Peyer's patch (tissue), 4 donors: ENCODE measurements around the gene CORO2A. TPM values are rescaled to one million over a fixed set of nuclear protein-coding genes. Genes with fewer than 3 reads are reported as not detected.
A peak's percentile ranks its signal among the peaks of the same experiment; 100 is the strongest.

Experiments used
- DNase-seq, 3 donors: peaks; one replicate each; pipeline ENCODE4 v3.0.0-alpha.2; 2017 to 2019
- H3K27ac ChIP-seq, 4 donors: fragments of 200-600 bp; sonication (generic); one replicate each; pipeline ENCODE4 v1.5.1; 2016 to 2019
- H3K27me3 ChIP-seq, 2 donors: fragments of 200-600 bp; sonication (generic); one replicate each; pipeline ENCODE4 v1.5.1; 2019
- H3K36me3 ChIP-seq, 3 donors: fragments of 200-600 bp; sonication (generic); one replicate each; pipeline ENCODE4 v1.5.1; 2016 to 2019
- H3K4me1 ChIP-seq, 4 donors: fragments of 200-600 bp; sonication (generic); one replicate each; pipeline ENCODE4 v1.5.1; 2016 to 2019
- H3K4me3 ChIP-seq, 4 donors: fragments of 200-600 bp; sonication (generic); 1 replicate in 3 of 4; 2 replicates in 1 of 4; pipeline ENCODE4 v1.5.1; 2016 to 2019; ENCODE audit warnings: mild to moderate bottlenecking in 1 of 4
- H3K9me3 ChIP-seq, 4 donors: fragments of 200-600 bp; sonication (generic); one replicate each; pipeline ENCODE4 v1.5.1; 2016 to 2019; ENCODE audit warnings: mild to moderate bottlenecking in 1 of 4
- CTCF ChIP-seq, 6 experiments: fragments of 450-650 bp in 4 of 6; fragments of 200-600 bp in 2 of 6; sonication (generic) in 1 of 6; IDR thresholded peaks; one replicate each; pipeline ENCODE4 v1.5.1; 2017 to 2019; ENCODE audit warnings: antibody characterized with exemption in 6 of 6, mild to moderate bottlenecking in 3 of 6, moderate library complexity in 1 of 6
- POLR2A ChIP-seq, 2 donors: fragments of 450-650 bp; IDR thresholded peaks; one replicate each; pipeline ENCODE4 v1.5.1; 2017; ENCODE audit warnings: antibody characterized with exemption in 2 of 2, mild to moderate bottlenecking in 2 of 2, moderate library complexity in 2 of 2
- total RNA-seq, 4 donors: library from RNA; depleted of rRNA; stranded (reverse); fragments of >200 nt; gene quantifications; one replicate each; pipeline ENCODE4 v1.1.0, GENCODE V29; 2016

CORO2A gene
- total RNA-seq, 4 donors from 2014 or later = 15.7 to 99.6 (median 91.9) TPM

DNA sequence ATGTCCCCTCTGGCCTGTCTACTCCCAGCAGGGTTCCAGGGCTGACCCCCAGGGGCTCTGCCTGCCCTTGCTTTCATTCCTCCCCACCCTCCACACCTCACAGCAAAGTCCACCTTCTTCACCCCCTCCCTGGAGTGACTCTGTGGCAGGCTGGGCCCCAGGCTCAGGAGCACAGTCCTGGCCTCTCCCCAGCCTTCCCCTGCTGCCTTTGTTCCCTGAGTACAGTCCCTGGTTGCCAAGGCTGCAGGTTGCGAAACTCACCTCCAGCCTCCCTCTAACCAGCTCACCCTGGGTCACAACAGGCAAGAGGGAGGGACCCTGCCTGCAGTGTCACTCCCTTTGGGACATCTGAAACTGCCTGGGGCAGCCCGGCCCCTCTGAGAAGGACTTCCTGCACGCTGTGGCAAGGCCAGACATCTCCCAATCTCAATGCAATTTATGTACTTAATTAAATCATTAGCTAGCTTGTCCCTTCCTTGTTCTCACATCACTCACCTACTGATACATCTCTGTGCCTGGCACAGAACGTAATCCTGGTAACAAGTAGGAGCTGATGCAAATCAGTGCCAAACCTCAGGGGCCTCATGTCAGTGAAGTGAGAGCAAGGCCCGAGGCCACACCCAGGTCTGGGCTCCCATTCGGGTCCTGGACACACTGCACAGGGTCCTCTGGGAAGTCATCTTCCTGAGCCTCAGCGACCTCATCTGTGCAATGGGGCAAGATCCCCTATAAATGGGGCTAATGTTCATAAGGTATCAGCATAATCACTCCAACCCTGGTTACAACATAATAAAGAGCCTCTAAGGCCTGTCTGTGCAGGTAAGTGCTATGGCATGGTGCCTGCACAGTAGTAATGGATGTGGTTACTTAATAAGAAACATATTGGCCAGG is 46.1 kb downstream of the CORO2A start:
- Histone ChIP-seq H3K36me3 (peaks cover 0 to 10% (median 0%) of the 10 kb centered on the region in 3 donors), H3K4me1 (peaks cover 5 to 46% (median 21%) of the 10 kb centered on the region in 4 donors)

DNA sequence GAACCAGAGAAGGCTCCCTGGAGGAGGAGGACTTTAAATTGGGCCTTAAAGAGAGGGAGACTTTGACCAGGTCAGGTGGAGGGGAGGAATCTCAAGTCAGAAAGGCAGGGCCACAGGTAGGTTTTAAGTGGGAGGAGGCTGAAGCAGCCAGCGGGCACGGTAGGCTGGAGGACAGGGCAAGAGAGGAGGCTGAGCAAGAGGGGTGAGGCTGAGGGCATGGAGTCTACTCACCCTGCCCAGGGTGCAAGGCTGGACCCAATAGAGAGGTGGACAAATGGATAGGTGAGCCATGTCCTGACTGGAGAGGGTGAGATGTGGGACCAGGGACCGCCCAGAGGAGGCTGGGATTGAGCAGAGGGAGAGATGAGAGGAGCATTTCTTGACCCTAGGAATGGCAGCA is 47.8 kb downstream of the CORO2A start:
- Histone ChIP-seq H3K27me3 (no peaks in the 10 kb centered on the region), H3K4me1 (peaks cover 5 to 46% (median 21%) of the 10 kb centered on the region in 4 donors), H3K27ac (peak overlapping the region in 3 of 4 donors; percentile 85 to 95 (median 92)), H3K9me3 (no peaks in the 10 kb centered on the region), H3K36me3 (peaks cover 0 to 10% (median 0%) of the 10 kb centered on the region in 3 donors), H3K4me3 (no peak overlapping the region)
- peak in 2 of 3 donors; percentile 39 to 53 for DNase-seq
- TF ChIP-seq CTCF (IDR thresholded peaks at IDR 0.05) (no peak), POLR2A (IDR thresholded peaks at IDR 0.05) (no peak)

More for the DNA sequence above, 46.1 kb downstream of the CORO2A start:
- Histone ChIP-seq H3K27me3 (no peaks in the 10 kb centered on the region), H3K4me3 (no peak overlapping the region), H3K27ac (peak overlapping the region in 3 of 4 donors; percentile 85 to 95 (median 92)), H3K9me3 (no peaks in the 10 kb centered on the region)
- TF ChIP-seq POLR2A (IDR thresholded peaks at IDR 0.05) (peak; percentile 8 to 71), CTCF (IDR thresholded peaks at IDR 0.05) (peak in 1 of 6 experiments; percentile 15)
- peak; percentile 29 to 93 (median 90) for DNase-seq

- Histone ChIP-seq H3K4me3 (no peak overlapping the region), H3K27ac (peak overlapping the region in 3 of 4 donors; percentile 85 to 95 (median 92)), H3K36me3 (peaks cover 0 to 8% (median 0%) of the 10 kb centered on the region in 3 donors), H3K27me3 (no peaks in the 10 kb centered on the region), H3K4me1 (peaks cover 5 to 46% (median 21%) of the 10 kb centered on the region in 4 donors), H3K9me3 (no peaks in the 10 kb centered on the region)
- DNase-seq = peak in 2 of 3 donors; percentile 70 to 83
- TF ChIP-seq CTCF (IDR thresholded peaks at IDR 0.05) (no peak), POLR2A (IDR thresholded peaks at IDR 0.05) (peak in 1 of 2 donors; percentile 34)
These were observed 48.4 kb downstream of the CORO2A start for GRCh38 chr9:98144076-98144475.

DNA sequence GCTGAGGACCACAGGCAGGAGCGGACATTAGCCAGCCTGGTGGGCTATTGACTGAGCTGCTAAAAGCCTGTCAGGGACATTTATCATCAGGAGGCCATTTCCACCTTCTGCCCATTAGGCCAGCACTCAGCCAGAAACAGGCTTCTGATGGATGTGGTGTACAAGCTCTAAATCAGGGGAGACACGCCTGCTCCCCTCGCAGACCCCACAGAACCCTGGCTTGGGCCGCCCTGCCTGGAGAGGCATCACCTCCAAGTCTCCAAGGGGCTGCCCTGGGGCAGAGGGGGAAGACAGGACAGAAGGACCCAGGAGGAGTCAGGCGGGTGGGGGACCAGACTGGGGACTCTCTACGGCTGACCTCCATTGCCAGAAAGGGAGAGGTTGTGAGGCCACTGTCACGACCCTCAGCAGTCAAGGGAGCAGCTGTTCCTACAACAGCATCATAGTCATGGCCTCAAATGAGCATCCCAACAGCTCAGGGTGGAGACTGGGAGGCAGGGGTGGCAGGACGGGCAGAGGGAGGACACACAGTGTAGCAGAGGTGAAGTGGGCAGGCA is 49.4 kb downstream of the CORO2A start:
- Histone ChIP-seq H3K4me1 (peaks cover 5 to 46% (median 21%) of the 10 kb centered on the region in 4 donors), H3K36me3 (no peaks in the 10 kb centered on the region)

More for the DNA sequence above, 49.4 kb downstream of the CORO2A start:
- Histone ChIP-seq H3K27ac (peak overlapping the region in 3 of 4 donors; percentile 85 to 95 (median 92)), H3K9me3 (no peaks in the 10 kb centered on the region), H3K27me3 (no peaks in the 10 kb centered on the region), H3K4me3 (no peak overlapping the region)
- DNase-seq = peak in 2 of 3 donors; percentile 44 to 51
- TF ChIP-seq POLR2A (IDR thresholded peaks at IDR 0.05) (no peak), CTCF (IDR thresholded peaks at IDR 0.05) (no peak)
